ENCODE measurements around the gene CTNND2.

Gene CTNND2

DNA sequence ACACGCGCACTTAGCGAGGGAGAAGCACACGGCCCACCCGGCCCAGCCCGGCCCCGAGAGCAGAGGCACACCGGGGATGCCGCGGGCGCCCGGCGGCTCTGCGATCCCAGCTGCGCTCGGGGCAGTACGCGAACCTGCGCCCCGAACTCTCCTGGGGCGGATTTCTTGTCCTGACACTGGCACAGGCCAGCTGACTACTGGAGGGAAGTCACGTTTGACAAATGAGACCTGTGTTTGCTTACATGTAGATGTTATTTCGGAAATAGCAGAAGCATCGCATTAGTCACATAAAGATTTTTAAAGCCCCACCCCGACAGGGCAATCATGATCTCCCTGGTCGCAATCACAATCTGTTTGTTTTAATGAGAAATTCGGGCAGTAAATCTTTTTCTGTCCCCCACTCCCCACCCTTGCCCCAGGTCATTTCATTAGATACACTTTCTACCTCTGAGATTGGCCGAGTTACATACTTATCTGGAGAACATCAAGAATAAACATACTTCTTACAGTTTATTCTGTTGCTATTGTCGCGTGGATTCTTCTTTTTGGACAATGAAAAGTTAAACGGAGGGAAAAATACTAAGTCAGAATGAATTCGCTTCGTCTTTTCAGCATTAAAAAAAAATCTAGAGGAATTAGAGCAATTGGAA lies 518.9 kb downstream of the CTNND2 start:
- DNase-seq (ENCODE audit: low spot score) = no peak
- in situ Hi-C loops (cut with MboI; ENCODE audit: low sequenced_read_pairs, unreplicated experiment) = no loop called here
- no peak for TF ChIP-seq CTCF (IDR thresholded peaks at IDR 0.05; ENCODE audit: borderline replicate concordance, control extremely low read depth, extremely low read depth, insufficient read depth, missing control alignments)

- peak; percentile 17 for DNase-seq (ENCODE audit: low spot score)
- no peak for TF ChIP-seq CTCF (IDR thresholded peaks at IDR 0.05; ENCODE audit: borderline replicate concordance, control extremely low read depth, extremely low read depth, insufficient read depth, missing control alignments)
- in situ Hi-C loops (cut with MboI; ENCODE audit: low sequenced_read_pairs, unreplicated experiment) = no loop called here
Observed at GRCh38 chr5:11384441-11385250, 519.6 kb downstream of the CTNND2 start.

GRCh38 chr5:11383506-11384095 lies 520.6 kb downstream of the CTNND2 start:
- no peak for DNase-seq (ENCODE audit: low spot score)
- TF ChIP-seq CTCF (IDR thresholded peaks at IDR 0.05; ENCODE audit: borderline replicate concordance, control extremely low read depth, extremely low read depth, insufficient read depth, missing control alignments) = no peak
- in situ Hi-C loops (cut with MboI; ENCODE audit: low sequenced_read_pairs, unreplicated experiment) = no loop called here

- in situ Hi-C loops (cut with MboI; ENCODE audit: low sequenced_read_pairs, unreplicated experiment) = no loop called here
- no peak for DNase-seq (ENCODE audit: low spot score)
- TF ChIP-seq CTCF (IDR thresholded peaks at IDR 0.05; ENCODE audit: borderline replicate concordance, control extremely low read depth, extremely low read depth, insufficient read depth, missing control alignments) = no peak
Observed at GRCh38 chr5:11378461-11378860, 525.8 kb downstream of the CTNND2 start.

DNA sequence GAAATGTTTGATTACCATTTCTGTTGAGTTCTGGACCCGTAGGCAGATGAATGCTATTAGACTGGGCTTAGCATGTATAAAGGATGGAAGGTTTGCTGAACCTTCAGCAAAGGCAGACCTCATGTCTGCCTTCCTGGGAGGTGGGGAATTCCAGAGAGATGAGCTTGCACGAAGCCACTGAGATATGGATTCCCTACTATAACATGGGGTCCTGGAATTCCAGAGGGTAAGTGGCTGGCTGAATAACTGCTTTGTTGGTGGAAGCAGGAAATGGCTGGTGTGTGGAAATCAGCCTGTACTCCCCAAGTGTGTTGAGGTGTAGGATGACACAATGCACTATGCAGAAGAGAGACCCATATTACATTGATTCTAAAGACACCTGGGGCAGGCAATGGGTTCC lies 526.4 kb downstream of the CTNND2 start:
- in situ Hi-C loops (cut with MboI; ENCODE audit: low sequenced_read_pairs, unreplicated experiment) = no loop called here
- DNase-seq (ENCODE audit: low spot score) = no peak
- no peak for TF ChIP-seq CTCF (IDR thresholded peaks at IDR 0.05; ENCODE audit: borderline replicate concordance, control extremely low read depth, extremely low read depth, insufficient read depth, missing control alignments)

DNA sequence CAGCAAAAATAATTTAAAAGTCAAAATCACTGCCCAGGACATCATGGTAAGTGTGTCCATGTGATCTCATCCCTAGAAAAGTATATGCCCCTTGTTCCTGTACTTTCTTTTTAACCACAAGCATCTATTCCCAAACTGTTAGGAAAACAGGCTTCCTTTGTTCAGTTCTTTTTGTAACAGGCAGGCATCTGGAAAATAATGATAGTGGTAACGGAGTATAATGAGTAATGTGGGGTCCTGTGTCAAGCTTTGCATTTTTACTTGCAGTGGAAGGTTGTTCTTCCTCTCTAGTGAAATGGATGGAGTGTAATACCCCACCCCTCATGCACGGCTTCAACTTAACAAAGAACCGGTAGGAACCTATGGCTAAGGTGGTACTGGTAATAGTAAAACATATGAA lies 532.1 kb downstream of the CTNND2 start:
- in situ Hi-C loops (cut with MboI; ENCODE audit: low sequenced_read_pairs, unreplicated experiment) = no loop called here
- no peak for DNase-seq (ENCODE audit: low spot score)
- TF ChIP-seq CTCF (IDR thresholded peaks at IDR 0.05; ENCODE audit: borderline replicate concordance, control extremely low read depth, extremely low read depth, insufficient read depth, missing control alignments) = no peak
